Endothelial cell of umbilical vein (primary cell): ENCODE measurements around the gene AKAP6. TPM values are rescaled to one million over a fixed set of nuclear protein-coding genes. Genes with fewer than 3 reads are reported as not detected.

Experiments used
- BruUV-seq: library from RNA; stranded (reverse); fragments of 400-500 nt; replicated peaks from 2 replicates; lab custom pipeline; 2021; lab: Mats Ljungman, UMichigan
- CTCF ChIA-PET: fragments of 300-600, 350-600 bp; sonication (Branson Sonifier 250); formaldehyde crosslinking; loops from one replicate; lab custom pipeline; 2021; ENCODE audit warnings: antibody characterized with exemption, inconsistent platforms; lab: Charles Lee
- POLR2A ChIA-PET: fragments of 300-600, 350-600 bp; sonication (Branson Sonifier 250); formaldehyde crosslinking; loops from one replicate; lab custom pipeline; 2021; ENCODE audit warnings: antibody characterized with exemption, inconsistent platforms; lab: Charles Lee
- DNase-seq: peaks from one replicate; pipeline ENCODE4 v3.0.0-alpha.2; 2011; ENCODE audit warnings: low read depth, low spot score
- FAIRE-seq: peaks from 2 replicates; lab custom pipeline; 2011; peaks lifted over from hg19 to GRCh38; lab: Jason Lieb, UNC
- H2AFZ ChIP-seq: 2 replicates; pipeline ENCODE4 v1.6.0; 2012; ENCODE audit warnings: low read depth, low read length, control low read depth, inconsistent platforms
- H3K27ac ChIP-seq: 2 replicates; pipeline ENCODE4 v1.5.1; 2011; ENCODE audit warnings: low read depth, mild to moderate bottlenecking, control low read depth, low read length, moderate library complexity; ENCODE audit not compliant: insufficient read depth
- H3K27me3 ChIP-seq, 2 experiments: 2 replicates each; pipeline versions ENCODE4 v1.6.0 to v1.6.1; 2011; ENCODE audit warnings: low read length in 2 of 2, mixed read lengths in 1 of 2; ENCODE audit not compliant: control insufficient read depth in 2 of 2, insufficient read depth in 2 of 2
- H3K36me3 ChIP-seq, 2 experiments: 2 replicates in 1 of 2; 3 replicates in 1 of 2; pipeline ENCODE4 v1.5.1; 2011; ENCODE audit warnings: low read length in 2 of 2, mild to moderate bottlenecking in 1 of 2, moderate library complexity in 1 of 2; ENCODE audit not compliant: control insufficient read depth in 2 of 2, insufficient read depth in 2 of 2; ENCODE audit errors: extremely low read depth in 1 of 2
- H3K4me1 ChIP-seq: 3 replicates; pipeline ENCODE4 v1.5.1; 2011; ENCODE audit warnings: mild to moderate bottlenecking, low read length; ENCODE audit not compliant: control insufficient read depth, insufficient read depth; ENCODE audit errors: extremely low read depth
- H3K4me2 ChIP-seq: 2 replicates; pipeline ENCODE4 v1.6.1; 2011; ENCODE audit warnings: low read length, control low read depth, mixed read lengths; ENCODE audit not compliant: insufficient read depth
- H3K4me3 ChIP-seq, 3 experiments: fragments of 200-600 bp in 1 of 3; sonication (generic), shearing (Covaris generic) in 1 of 3; replicated peaks in 1 of 3; 2 replicates each; pipeline ENCODE4 v1.5.1; 2011 to 2016; ENCODE audit warnings: control low read depth in 3 of 3, low read length in 3 of 3, mild to moderate bottlenecking in 2 of 3, inconsistent platforms in 1 of 3, low read depth in 1 of 3, moderate library complexity in 1 of 3; ENCODE audit not compliant: insufficient read depth in 1 of 3
- H3K79me2 ChIP-seq: 2 replicates; pipeline ENCODE4 v1.6.0; 2012; ENCODE audit warnings: low read length, inconsistent platforms; ENCODE audit not compliant: control insufficient read depth, insufficient read depth
- H3K9ac ChIP-seq: replicated peaks from 2 replicates; pipeline ENCODE3; 2011; ENCODE audit warnings: low read length, control low read depth; ENCODE audit not compliant: insufficient read depth; ENCODE audit errors: extremely low read depth
- H3K9me1 ChIP-seq: replicated peaks from 3 replicates; pipeline ENCODE4 v1.6.0; 2011; ENCODE audit warnings: mild to moderate bottlenecking, low read length; ENCODE audit not compliant: control insufficient read depth, insufficient read depth; ENCODE audit errors: extremely low read depth
- H3K9me3 ChIP-seq: replicated peaks from 2 replicates; pipeline ENCODE4 v1.5.1; 2012; ENCODE audit warnings: low read length, inconsistent platforms; ENCODE audit not compliant: control insufficient read depth, insufficient read depth
- H4K20me1 ChIP-seq: replicated peaks from 2 replicates; pipeline ENCODE3; 2011; ENCODE audit warnings: mild to moderate bottlenecking, low read length; ENCODE audit not compliant: control insufficient read depth, insufficient read depth; ENCODE audit errors: extremely low read depth
- CTCF ChIP-seq, 2 donors: IDR thresholded peaks; 1 replicate in 1 of 2; 2 replicates in 1 of 2; pipeline ENCODE4 v1.5.1; 2011; ENCODE audit warnings: low read length in 2 of 2, mild to moderate bottlenecking in 2 of 2, moderate library complexity in 2 of 2, control low read depth in 1 of 2, inconsistent platforms in 1 of 2, low read depth in 1 of 2; ENCODE audit not compliant: insufficient read depth in 1 of 2; ENCODE audit errors: extremely low read depth in 1 of 2
- EZH2 ChIP-seq: IDR thresholded peaks from 2 replicates; pipeline ENCODE4 v1.6.1; 2012; ENCODE audit warnings: borderline replicate concordance, low read depth, mild to moderate bottlenecking, moderate library complexity, low read length, inconsistent platforms; ENCODE audit not compliant: severe bottlenecking
- GATA2 ChIP-seq: IDR thresholded peaks from 2 replicates; pipeline ENCODE4 v1.7.0; 2011; ENCODE audit warnings: low read depth, mild to moderate bottlenecking, moderate library complexity, mixed read lengths, low read length; ENCODE audit not compliant: insufficient read length, insufficient read depth
- POLR2A ChIP-seq: IDR thresholded peaks from 2 replicates; pipeline ENCODE4 v1.6.1; 2012; ENCODE audit warnings: low read depth, mild to moderate bottlenecking, control low read depth, low read length
- POLR2AphosphoS5 ChIP-seq: IDR thresholded peaks from 2 replicates; pipeline ENCODE4 v1.6.1; 2012; ENCODE audit warnings: low read depth, mild to moderate bottlenecking, control low read depth, low read length, moderate library complexity; ENCODE audit not compliant: insufficient read depth
- dilution Hi-C: fragments of 300-500 bp; cut with MboI; formaldehyde crosslinking; loops from one replicate; pipeline ENCODE4 v1.15.0; 2019; ENCODE audit warnings: low sequenced_read_pairs; ENCODE audit not compliant: extremely low pct_ligation_motif_present
- intact Hi-C: fragments of 100-400 bp; cut with micrococcal nuclease; formaldehyde crosslinking; loops from one replicate; pipeline ENCODE4 v1.10.0; 2022
- polyA plus RNA-seq, 4 experiments: library from polyadenylated mRNA; depleted of rRNA in 3 of 4; stranded (reverse) in 3 of 4; unstranded in 1 of 4; fragments of >200 nt; gene quantifications; 2 replicates each; pipeline versions ENCODE4 v1.2.1 to v1.2.3, GENCODE V29; 2011 to 2012; ENCODE audit warnings: missing spikeins in 1 of 4
- total RNA-seq: library from RNA; stranded (reverse); gene quantifications from 2 replicates; pipeline ENCODE4 v1.2.3, GENCODE V29; 2021
- TF ChIP-seq, protein P1 (sequence below): IDR thresholded peaks from 2 replicates; pipeline ENCODE4 v1.6.1; 2011; ENCODE audit not compliant: insufficient read depth, insufficient read length

Gene AKAP6
- total and polyA plus RNA-seq, 2 donors (not counting 3 experiments of a cell fraction or from before 2014, with no cell fraction given) = 0.03 to 0.49 TPM

DNA sequence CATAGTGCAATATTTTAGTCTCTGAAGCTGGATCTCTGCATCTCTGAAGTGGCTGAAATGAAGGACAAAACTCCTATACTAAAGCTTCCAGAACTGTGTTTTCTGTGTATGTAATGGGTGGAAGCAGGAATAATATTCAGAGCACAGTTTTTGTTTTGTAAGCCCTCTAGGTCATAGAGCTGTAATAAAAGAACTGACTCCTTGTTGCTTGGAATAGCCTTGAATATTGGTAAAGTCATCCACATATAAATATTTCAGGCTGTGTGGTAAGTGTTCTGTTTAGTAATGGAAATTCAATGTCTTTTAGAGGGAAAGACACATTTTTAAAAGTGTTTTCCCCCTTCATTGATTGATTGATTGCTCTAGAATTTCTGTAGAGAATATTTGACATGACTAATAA lies 18.2 kb upstream of the AKAP6 start:
- no peak overlapping the region for H2AFZ ChIP-seq
- ChIA-PET POLR2A (no interaction called here), CTCF (no interaction called here)
- H4K20me1 ChIP-seq = no peaks in the 10 kb centered on the region
- no peaks in the 10 kb centered on the region for H3K27me3 ChIP-seq
- no TSS peak for BruUV-seq
- no peak overlapping the region for H3K9ac ChIP-seq
- TF ChIP-seq GATA2 (no peak), POLR2A (no peak), EZH2 (no peak), POLR2AphosphoS5 (no peak)
- no peaks in the 10 kb centered on the region for H3K9me1 ChIP-seq
- no peak overlapping the region for H3K4me3 ChIP-seq
- H3K36me3 ChIP-seq = no peaks in the 10 kb centered on the region
- H3K4me1 ChIP-seq = no peaks in the 10 kb centered on the region
- intact Hi-C loops (no loop called here), dilution Hi-C loops (no loop called here)
- no peaks in the 10 kb centered on the region for H3K9me3 ChIP-seq
- no peak for DNase-seq
- H3K4me2 ChIP-seq = no peak overlapping the region
- H3K27ac ChIP-seq = no peak overlapping the region
- no peak for FAIRE-seq
- no peaks in the 10 kb centered on the region for H3K79me2 ChIP-seq

DNA sequence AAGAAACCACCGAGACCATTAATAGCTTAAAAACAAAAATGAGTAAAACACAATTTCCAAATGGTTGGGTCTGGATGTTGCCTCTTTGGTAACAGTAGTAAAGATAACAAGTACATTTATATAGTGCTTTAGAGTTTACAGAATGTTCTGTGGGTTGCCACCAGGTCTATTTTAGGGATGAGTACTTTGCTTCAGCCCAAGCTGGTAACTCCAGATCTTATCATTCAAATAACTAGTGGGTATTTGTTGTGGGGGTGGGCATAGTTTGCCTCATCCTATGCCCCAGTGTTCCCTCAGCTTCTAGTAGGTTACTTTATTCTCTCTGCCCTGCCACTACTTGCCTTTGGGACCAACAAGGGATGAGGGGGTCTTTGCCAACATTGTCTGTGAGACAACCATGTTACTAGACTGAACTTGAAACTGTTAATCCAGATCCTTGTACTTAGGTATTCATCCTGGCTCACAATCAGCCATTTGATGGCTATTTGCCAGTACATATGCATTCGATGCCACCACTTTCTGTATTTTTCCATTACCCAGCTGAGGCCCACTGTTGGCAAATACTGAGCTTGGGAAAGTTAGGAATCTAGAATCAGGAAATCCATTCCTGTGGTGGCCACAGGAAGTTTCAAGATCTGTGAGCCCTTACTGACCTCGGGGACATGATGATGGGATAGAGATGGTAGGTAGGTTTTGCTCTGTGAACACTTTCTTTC lies 17.6 kb upstream of the AKAP6 start:
- DNase-seq (no peak), FAIRE-seq (no peak)
- no peaks in the 10 kb centered on the region for H3K9me1 ChIP-seq
- H3K4me1 ChIP-seq = no peaks in the 10 kb centered on the region
- ChIA-PET POLR2A (no interaction called here), CTCF (interaction anchor here (0.9 to 2.4 kb wide), 2 partner anchors 57 to 158 kb away, joined by 3 to 5 read pairs; no protein-coding TSS in a partner anchor)
- no peaks in the 10 kb centered on the region for H3K27me3 ChIP-seq
- H3K4me2 ChIP-seq = no peak overlapping the region
- no peaks in the 10 kb centered on the region for H4K20me1 ChIP-seq
- H3K79me2 ChIP-seq = no peaks in the 10 kb centered on the region
- H3K9ac ChIP-seq = no peak overlapping the region
- H3K36me3 ChIP-seq = no peaks in the 10 kb centered on the region
- BruUV-seq = no TSS peak
- intact Hi-C loops = no loop called here
- no peak for TF ChIP-seq CTCF (IDR thresholded peaks at IDR 0.05; ENCODE audit: extremely low read depth in 1 of 2, insufficient read depth in 1 of 2, low read depth in 1 of 2, low read length in 2 of 2)
- TF ChIP-seq, protein P1, sequence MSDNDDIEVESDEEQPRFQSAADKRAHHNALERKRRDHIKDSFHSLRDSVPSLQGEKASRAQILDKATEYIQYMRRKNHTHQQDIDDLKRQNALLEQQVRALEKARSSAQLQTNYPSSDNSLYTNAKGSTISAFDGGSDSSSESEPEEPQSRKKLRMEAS = no peak
- H3K9me3 ChIP-seq = no peaks in the 10 kb centered on the region
- dilution Hi-C loops = no loop called here
- H3K27ac ChIP-seq = no peak overlapping the region
- H2AFZ ChIP-seq = no peak overlapping the region
- H3K4me3 ChIP-seq = no peak overlapping the region
